Choroid plexus epithelial cell (primary cell): ENCODE results near the gene LAPTM4A.
"Not testable (repeated sequence)": the region's sequence is repeated elsewhere in the genome, so short reads cannot be mapped to it uniquely, and the experiment has no call there.

Experiments used
- DNase-seq: peaks from one replicate; pipeline ENCODE4 v3.0.0-alpha.2; 2010; ENCODE audit warnings: low read depth
- H3K4me3 ChIP-seq: 2 replicates; pipeline ENCODE4 v1.5.1; 2011; ENCODE audit warnings: low read depth, mild to moderate bottlenecking, control low read depth, low read length, moderate library complexity
- TF ChIP-seq, protein P1 (sequence below): conservative IDR thresholded peaks from 2 replicates; pipeline ENCODE4 v1.5.1; 2011; ENCODE audit warnings: low read depth, mild to moderate bottlenecking, control low read depth, inconsistent platforms, low read length, moderate library complexity

Gene LAPTM4A

DNA sequence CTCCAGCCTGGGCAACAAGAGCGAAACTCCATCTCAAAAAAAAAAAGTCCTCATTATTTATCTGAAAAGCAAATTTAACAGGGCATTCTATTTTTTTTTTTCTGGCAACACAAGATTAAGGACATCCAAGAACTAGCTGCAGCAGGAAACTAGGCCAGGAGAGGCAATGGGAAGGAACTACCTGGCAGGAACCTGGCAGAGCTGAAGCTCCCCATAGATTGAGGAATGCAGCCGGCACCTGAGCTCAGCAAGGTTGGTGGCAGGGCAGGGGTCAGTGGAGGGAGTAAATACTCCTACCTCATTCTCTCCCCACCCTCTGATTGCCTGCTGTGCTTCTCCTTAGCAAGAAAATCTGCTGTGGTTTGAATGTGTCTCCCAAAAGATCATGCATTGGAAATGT, 30.4 kb upstream of the LAPTM4A start:
- TF ChIP-seq, protein P1, sequence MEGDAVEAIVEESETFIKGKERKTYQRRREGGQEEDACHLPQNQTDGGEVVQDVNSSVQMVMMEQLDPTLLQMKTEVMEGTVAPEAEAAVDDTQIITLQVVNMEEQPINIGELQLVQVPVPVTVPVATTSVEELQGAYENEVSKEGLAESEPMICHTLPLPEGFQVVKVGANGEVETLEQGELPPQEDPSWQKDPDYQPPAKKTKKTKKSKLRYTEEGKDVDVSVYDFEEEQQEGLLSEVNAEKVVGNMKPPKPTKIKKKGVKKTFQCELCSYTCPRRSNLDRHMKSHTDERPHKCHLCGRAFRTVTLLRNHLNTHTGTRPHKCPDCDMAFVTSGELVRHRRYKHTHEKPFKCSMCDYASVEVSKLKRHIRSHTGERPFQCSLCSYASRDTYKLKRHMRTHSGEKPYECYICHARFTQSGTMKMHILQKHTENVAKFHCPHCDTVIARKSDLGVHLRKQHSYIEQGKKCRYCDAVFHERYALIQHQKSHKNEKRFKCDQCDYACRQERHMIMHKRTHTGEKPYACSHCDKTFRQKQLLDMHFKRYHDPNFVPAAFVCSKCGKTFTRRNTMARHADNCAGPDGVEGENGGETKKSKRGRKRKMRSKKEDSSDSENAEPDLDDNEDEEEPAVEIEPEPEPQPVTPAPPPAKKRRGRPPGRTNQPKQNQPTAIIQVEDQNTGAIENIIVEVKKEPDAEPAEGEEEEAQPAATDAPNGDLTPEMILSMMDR: no peak
- DNase-seq: no peak
- H3K4me3 ChIP-seq: no peak overlapping the region

- H3K4me3 ChIP-seq: no peak overlapping the region
- DNase-seq: no peak
- TF ChIP-seq, protein P1: no peak
Measured at GRCh38 chr2:20080839-20081415, 29.5 kb upstream of the LAPTM4A start.

GRCh38 chr2:20080428-20080827, 29.0 kb upstream of the LAPTM4A start:
- no peak for DNase-seq
- TF ChIP-seq, protein P1: no peak
- H3K4me3 ChIP-seq: no peak overlapping the region

- no peak for DNase-seq
- TF ChIP-seq, protein P1: no peak
- H3K4me3 ChIP-seq: no peak overlapping the region
Measured at GRCh38 chr2:20079546-20080115, 28.2 kb upstream of the LAPTM4A start.

- TF ChIP-seq, protein P1: no peak
- H3K4me3 ChIP-seq: no peak overlapping the region
- DNase-seq: no peak
Measured at GRCh38 chr2:20077411-20077940, 26.0 kb upstream of the LAPTM4A start.

GRCh38 chr2:20076757-20077156, 25.3 kb upstream of the LAPTM4A start:
- no peak for DNase-seq
- H3K4me3 ChIP-seq: no peak overlapping the region
- TF ChIP-seq, protein P1: no peak

DNA sequence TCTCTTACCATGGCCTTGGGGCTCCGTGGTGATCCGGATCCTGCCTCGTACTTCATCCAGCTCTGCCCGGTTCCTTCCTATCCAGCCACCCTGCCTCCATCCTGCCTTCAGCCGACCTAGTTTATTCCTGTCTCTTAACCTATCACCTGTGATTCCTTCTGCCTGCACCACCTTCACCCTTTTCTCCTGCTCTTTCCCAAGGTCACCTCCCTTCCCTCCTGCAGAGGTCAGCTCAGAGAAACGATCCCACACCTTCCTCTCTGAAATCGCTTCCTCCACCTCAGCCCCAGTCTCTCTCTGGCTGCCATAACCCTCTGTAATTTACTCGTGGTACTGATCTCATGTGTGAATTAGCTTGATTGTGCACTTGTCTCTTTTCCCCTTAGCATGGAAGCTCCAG, 23.5 kb upstream of the LAPTM4A start:
- DNase-seq: no peak
- TF ChIP-seq, protein P1: no peak
- H3K4me3 ChIP-seq: no peak overlapping the region

GRCh38 chr2:20074046-20074648, 22.7 kb upstream of the LAPTM4A start:
- DNase-seq, H3K4me3 ChIP-seq: not testable (repeated sequence)
